HG03575 (cell line): ENCODE data around the gene NEAT1.

Experiments
- ATAC-seq: cut with Tn5 transposase; IDR thresholded peaks from one replicate; pipeline ENCODE4 v1.9.1; 2021; ENCODE audit not compliant: unreplicated experiment, insufficient number of reproducible peaks, low FRiP score; ENCODE audit errors: extremely low read depth

The NEAT1 gene

GRCh38 chr11:65386307-65387140 lies 36.1 kb upstream of the NEAT1 start, which contains the start of gene FRMD8:
Gene FRMD8, plus strand, starts transcription at chr11:65386637. Its CDS starts 400 bp downstream, at chr11:65387037.
- no peak for ATAC-seq

- no peak for ATAC-seq
Observed at GRCh38 chr11:65388731-65389130, 33.9 kb upstream of the NEAT1 start.

- no peak for ATAC-seq
Observed at GRCh38 chr11:65389294-65389980, 33.2 kb upstream of the NEAT1 start.

- ATAC-seq, result no peak
Observed at GRCh38 chr11:65390099-65390941, 32.3 kb upstream of the NEAT1 start.

GRCh38 chr11:65390996-65391395 lies 31.6 kb upstream of the NEAT1 start:
- ATAC-seq, result no peak

GRCh38 chr11:65392186-65392829 lies 30.3 kb upstream of the NEAT1 start:
- ATAC-seq, result no peak

- no peak for ATAC-seq
Observed at GRCh38 chr11:65392899-65393298, 29.7 kb upstream of the NEAT1 start.

GRCh38 chr11:65393513-65394079 lies 29.0 kb upstream of the NEAT1 start:
- ATAC-seq, result no peak

- no peak for ATAC-seq
Observed at GRCh38 chr11:65394125-65394536, 28.5 kb upstream of the NEAT1 start.

GRCh38 chr11:65395961-65396530 lies 26.6 kb upstream of the NEAT1 start:
- ATAC-seq, result no peak

- ATAC-seq, result no peak
Observed at GRCh38 chr11:65396769-65397745, 25.5 kb upstream of the NEAT1 start.

GRCh38 chr11:65398362-65398910 lies 24.2 kb upstream of the NEAT1 start:
- ATAC-seq, result no peak

GRCh38 chr11:65399249-65399648 lies 23.3 kb upstream of the NEAT1 start:
- ATAC-seq, result no peak

GRCh38 chr11:65399845-65400244 lies 22.8 kb upstream of the NEAT1 start:
- no peak for ATAC-seq

- ATAC-seq, result no peak
Observed at GRCh38 chr11:65400307-65401072, 22.1 kb upstream of the NEAT1 start.

GRCh38 chr11:65401073-65401802 lies 21.4 kb upstream of the NEAT1 start:
- ATAC-seq, result no peak
